Transverse colon (tissue), 4 donors: Measurements from ENCODE around the gene CD226. TPM values are rescaled to one million over a fixed set of nuclear protein-coding genes. Genes with fewer than 3 reads are reported as not detected.

Experiments
- DNase-seq: peaks from one replicate; pipeline ENCODE4 v3.0.0-alpha.2; 2019
- H3K27ac ChIP-seq, 4 donors: fragments of 200-600 bp; sonication (generic); 2 replicates each; pipeline ENCODE4 v1.5.1; 2016 to 2018; ENCODE audit warnings: inconsistent platforms in 4 of 4
- H3K27me3 ChIP-seq: fragments of 200-600 bp; sonication (generic); 2 replicates; pipeline ENCODE4 v1.5.1; 2017; ENCODE audit warnings: inconsistent platforms
- H3K36me3 ChIP-seq, 4 donors: fragments of 200-600 bp; sonication (generic); 2 replicates each; pipeline ENCODE4 v1.5.1; 2017 to 2019; ENCODE audit warnings: inconsistent platforms in 4 of 4
- H3K4me1 ChIP-seq, 4 donors: fragments of 200-600 bp; sonication (generic); 2 replicates each; pipeline ENCODE4 v1.5.1; 2017 to 2020; ENCODE audit warnings: inconsistent platforms in 4 of 4
- H3K4me3 ChIP-seq, 4 donors: fragments of 200-600 bp; sonication (generic); 1 replicate in 1 of 4; 2 replicates in 3 of 4; pipeline versions ENCODE4 v1.5.1 to v1.6.1; 2017 to 2019; ENCODE audit warnings: inconsistent platforms in 4 of 4
- H3K9me3 ChIP-seq, 2 donors: fragments of 200-600 bp; sonication (generic); 2 replicates each; pipeline ENCODE4 v1.5.1; 2017 to 2019; ENCODE audit warnings: inconsistent platforms in 2 of 2
- EP300 ChIP-seq: sonication (generic); formaldehyde crosslinking; IDR thresholded peaks from one replicate; pipeline ENCODE4 v1.6.1; 2017; ENCODE audit warnings: antibody characterized with exemption, low read depth
- POLR2A ChIP-seq: fragments of 450-650 bp; IDR thresholded peaks from one replicate; pipeline ENCODE4 v1.6.1; 2016; ENCODE audit warnings: antibody characterized with exemption, mild to moderate bottlenecking, moderate library complexity
- POLR2AphosphoS5 ChIP-seq, 3 donors: sonication (generic); formaldehyde crosslinking; IDR thresholded peaks; one replicate each; pipeline ENCODE4 v1.6.1; 2016; ENCODE audit warnings: antibody characterized with exemption in 3 of 3
- WGBS, 2 donors: methylation state at CpG; one replicate each; pipeline ENCODE4 v1.1.5; 2018; ENCODE audit warnings: low coverage in 1 of 2; 5-methylcytosine and 5-hydroxymethylcytosine counted together
- in situ Hi-C, 4 donors: fragments of 200-750 bp; cut with MboI; loops; one replicate each; pipeline versions ENCODE4 v1.15.0 to v1.15.1; 2017; ENCODE audit warnings: low sequenced_read_pairs in 3 of 4, low pct_ligation_motif_present in 1 of 4, low pct_unique_long_range_greater_than_20kb in 1 of 4
- intact Hi-C: fragments of 100-400 bp; cut with DNase I; formaldehyde crosslinking; loops from one replicate; pipeline ENCODE4 v1.15.1; 2023; ENCODE audit warnings: low total_unique reads
- total RNA-seq, 4 donors: library from RNA; depleted of rRNA; stranded (reverse); fragments of >200 nt; gene quantifications; one replicate each; pipeline ENCODE4 v1.1.0, GENCODE V29; 2016
- TF ChIP-seq, protein P1 (sequence below), 5 experiments: fragments of 200-600 bp in 3 of 5; fragments of 450-650 bp in 2 of 5; sonication (generic) in 3 of 5; IDR thresholded peaks; 1 replicate in 2 of 5; 2 replicates in 3 of 5; pipeline ENCODE4 v1.5.1; 2016 to 2017; ENCODE audit warnings: antibody characterized with exemption in 5 of 5, inconsistent platforms in 3 of 5, mild to moderate bottlenecking in 2 of 5, moderate library complexity in 1 of 5

The CD226 gene
- total RNA-seq, 4 donors from 2014 or later, result 0.96 to 16.8 (median 4.0) TPM

DNA sequence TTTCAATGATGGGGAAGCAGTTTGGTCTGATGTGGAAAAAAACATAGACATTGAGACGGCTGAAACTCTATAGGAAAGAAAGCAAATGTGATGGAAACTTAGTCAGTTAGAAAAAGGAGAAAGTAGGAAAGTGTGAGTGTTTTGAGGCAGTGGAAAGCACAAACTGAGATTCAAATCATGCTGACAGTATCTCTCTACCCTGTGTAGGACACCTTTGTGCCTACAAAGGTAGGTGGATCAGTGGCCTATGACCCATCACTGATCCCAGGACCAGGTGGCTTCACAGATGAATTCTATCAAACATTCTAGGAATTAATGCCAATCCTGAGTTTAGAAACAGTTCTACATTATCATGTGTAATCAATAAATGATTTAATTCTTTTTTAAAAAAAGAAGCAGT lies 57.1 kb downstream of the CD226 start:
- intact Hi-C loops, result no loop called here
- in situ Hi-C loops, result no loop called here
- H3K27me3 ChIP-seq, result no peaks in the 10 kb centered on the region
- no peaks in the 10 kb centered on the region for H3K4me1 ChIP-seq
- no peak overlapping the region for H3K4me3 ChIP-seq
- WGBS, 2 donors, result 82 to 100% methylated on average over 1 of the region's 1 CpG
- TF ChIP-seq, protein P1, sequence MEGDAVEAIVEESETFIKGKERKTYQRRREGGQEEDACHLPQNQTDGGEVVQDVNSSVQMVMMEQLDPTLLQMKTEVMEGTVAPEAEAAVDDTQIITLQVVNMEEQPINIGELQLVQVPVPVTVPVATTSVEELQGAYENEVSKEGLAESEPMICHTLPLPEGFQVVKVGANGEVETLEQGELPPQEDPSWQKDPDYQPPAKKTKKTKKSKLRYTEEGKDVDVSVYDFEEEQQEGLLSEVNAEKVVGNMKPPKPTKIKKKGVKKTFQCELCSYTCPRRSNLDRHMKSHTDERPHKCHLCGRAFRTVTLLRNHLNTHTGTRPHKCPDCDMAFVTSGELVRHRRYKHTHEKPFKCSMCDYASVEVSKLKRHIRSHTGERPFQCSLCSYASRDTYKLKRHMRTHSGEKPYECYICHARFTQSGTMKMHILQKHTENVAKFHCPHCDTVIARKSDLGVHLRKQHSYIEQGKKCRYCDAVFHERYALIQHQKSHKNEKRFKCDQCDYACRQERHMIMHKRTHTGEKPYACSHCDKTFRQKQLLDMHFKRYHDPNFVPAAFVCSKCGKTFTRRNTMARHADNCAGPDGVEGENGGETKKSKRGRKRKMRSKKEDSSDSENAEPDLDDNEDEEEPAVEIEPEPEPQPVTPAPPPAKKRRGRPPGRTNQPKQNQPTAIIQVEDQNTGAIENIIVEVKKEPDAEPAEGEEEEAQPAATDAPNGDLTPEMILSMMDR (IDR thresholded peaks at IDR 0.05), result no peak
- TF ChIP-seq POLR2A (no peak), EP300 (no peak), POLR2AphosphoS5 (IDR thresholded peaks at IDR 0.05) (no peak)
- no peak for DNase-seq
- no peaks in the 10 kb centered on the region for H3K9me3 ChIP-seq
- no peaks in the 10 kb centered on the region for H3K36me3 ChIP-seq
- H3K27ac ChIP-seq, result no peak overlapping the region

DNA sequence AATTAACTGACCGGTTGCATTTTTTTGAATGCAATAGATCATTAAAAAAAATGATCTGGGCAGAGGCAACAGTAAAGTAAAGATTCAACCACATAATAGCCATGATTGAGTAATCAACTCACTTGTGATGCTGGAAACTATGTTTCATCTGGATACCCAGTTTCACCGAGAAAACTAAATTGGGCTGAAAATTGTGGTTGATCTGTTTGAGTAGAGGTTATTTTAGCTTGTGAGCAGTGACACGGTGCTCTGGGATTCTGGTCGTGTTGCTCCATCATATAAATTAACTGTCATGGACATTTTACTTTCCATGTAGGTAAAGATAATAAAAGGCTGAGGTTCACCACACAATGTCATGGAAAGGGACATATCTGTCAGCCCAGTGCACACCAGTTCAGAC lies 58.7 kb downstream of the CD226 start:
- DNase-seq, result no peak
- Histone ChIP-seq H3K4me3 (no peak overlapping the region), H3K27me3 (no peaks in the 10 kb centered on the region), H3K36me3 (no peaks in the 10 kb centered on the region), H3K27ac (no peak overlapping the region), H3K4me1 (peaks cover 0 to 3% (median 0%) of the 10 kb centered on the region in 4 donors), H3K9me3 (no peaks in the 10 kb centered on the region)
- in situ Hi-C loops (no loop called here), intact Hi-C loops (no loop called here)
- TF ChIP-seq, protein P1 (IDR thresholded peaks at IDR 0.05), result no peak
- TF ChIP-seq EP300, result no peak
- TF ChIP-seq POLR2A, result no peak
- no peak for TF ChIP-seq POLR2AphosphoS5 (IDR thresholded peaks at IDR 0.05)
- WGBS, 2 donors, result 78 to 88% methylated on average over 2 to 4 of the region's 4 CpGs

DNA sequence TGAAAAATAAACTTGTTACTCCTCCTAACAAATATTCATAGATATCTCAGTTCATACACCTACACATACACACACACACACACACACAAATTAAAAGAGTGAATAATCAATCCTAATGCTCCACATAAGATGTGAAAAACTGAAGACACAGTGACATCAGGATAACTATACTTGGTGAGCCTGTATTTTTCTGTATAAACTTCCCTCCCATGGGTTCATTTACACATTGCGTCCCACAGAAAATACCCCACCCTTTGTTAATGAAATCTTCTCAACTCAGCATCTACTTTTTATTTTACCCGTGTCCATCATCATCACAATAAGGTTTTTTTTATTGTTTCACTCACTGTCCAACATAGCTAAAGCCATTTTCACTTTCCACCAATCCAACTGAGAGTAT lies 60.4 kb downstream of the CD226 start:
- no peaks in the 10 kb centered on the region for H3K9me3 ChIP-seq
- no peaks in the 10 kb centered on the region for H3K27me3 ChIP-seq
- intact Hi-C loops, result no loop called here
- TF ChIP-seq POLR2A, result no peak
- TF ChIP-seq POLR2AphosphoS5 (IDR thresholded peaks at IDR 0.05), result no peak
- TF ChIP-seq EP300, result no peak
- TF ChIP-seq, protein P1 (IDR thresholded peaks at IDR 0.05), result no peak
- H3K4me1 ChIP-seq, result peaks cover 0 to 7% (median 0%) of the 10 kb centered on the region in 4 donors
- H3K27ac ChIP-seq, result no peak overlapping the region
- in situ Hi-C loops, result no loop called here
- H3K36me3 ChIP-seq, result no peaks in the 10 kb centered on the region
- no peak overlapping the region for H3K4me3 ChIP-seq
- DNase-seq, result no peak
- 89 to 96% methylated on average over 2 of the region's 2 CpGs for WGBS, 2 donors

DNA sequence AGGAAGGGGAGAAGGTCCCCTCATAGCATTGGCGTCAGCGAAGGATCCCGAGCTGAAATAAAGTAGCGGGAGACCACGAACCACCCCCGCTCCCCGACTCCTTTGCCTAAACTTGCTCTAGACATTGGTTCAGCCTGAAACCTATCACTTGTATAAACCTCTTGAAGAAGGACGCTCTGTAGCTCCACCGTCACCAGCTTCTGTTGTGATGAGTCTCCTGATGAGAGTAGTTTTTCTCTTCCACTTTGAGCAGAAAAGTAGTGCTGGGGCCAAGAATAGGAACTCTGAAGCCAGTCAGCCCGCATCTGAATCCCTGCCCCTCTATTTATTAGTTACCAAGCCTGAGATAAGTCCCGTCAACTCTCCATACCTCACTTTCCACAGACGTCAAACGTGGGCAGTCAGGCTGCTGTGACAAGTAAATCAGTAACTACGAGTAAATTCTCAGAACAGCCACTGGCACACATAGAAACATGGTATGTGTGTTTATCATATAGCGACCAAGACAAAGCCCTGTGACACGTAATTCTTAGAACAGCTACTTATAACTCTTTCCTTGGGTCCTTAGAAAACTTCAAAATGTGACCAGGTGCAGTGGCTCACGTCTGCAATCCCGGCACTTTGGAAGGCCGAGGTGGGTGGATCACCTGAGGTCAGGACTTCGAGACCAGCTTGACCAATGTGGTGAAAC lies 61.7 kb downstream of the CD226 start:
- H3K36me3 ChIP-seq, result no peaks in the 10 kb centered on the region
- TF ChIP-seq POLR2AphosphoS5 (IDR thresholded peaks at IDR 0.05), result no peak
- no peak overlapping the region for H3K4me3 ChIP-seq
- 48 to 68% methylated on average over 10 to 20 of the region's 20 CpGs for WGBS, 2 donors
- no peaks in the 10 kb centered on the region for H3K27me3 ChIP-seq
- DNase-seq, result no peak
- no peak overlapping the region for H3K27ac ChIP-seq
- in situ Hi-C loops, result no loop called here
- H3K4me1 ChIP-seq, result peaks cover 0 to 7% (median 0%) of the 10 kb centered on the region in 4 donors
- intact Hi-C loops, result no loop called here
- no peaks in the 10 kb centered on the region for H3K9me3 ChIP-seq

DNA sequence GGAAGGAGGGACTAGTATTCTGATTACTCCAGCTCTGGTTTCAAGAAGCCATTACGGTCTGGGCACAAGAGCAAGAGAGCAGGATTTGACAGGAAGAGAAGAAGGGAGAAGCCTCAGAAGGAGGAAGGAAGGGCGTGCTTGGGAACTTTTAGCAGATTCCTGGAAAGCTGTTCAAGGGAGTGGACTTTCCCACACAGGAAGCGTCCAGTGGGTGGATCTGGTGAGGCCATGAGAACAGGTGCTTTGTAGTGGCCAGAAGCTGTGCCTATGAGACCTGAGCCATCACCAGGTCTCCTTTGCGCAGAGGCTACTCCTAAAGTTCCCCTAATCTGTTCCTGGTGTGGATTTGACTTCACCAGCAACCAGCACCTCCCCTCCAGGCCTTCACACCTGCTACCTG lies 62.3 kb downstream of the CD226 start:
- no peaks in the 10 kb centered on the region for H3K9me3 ChIP-seq
- peaks cover 0 to 7% (median 0%) of the 10 kb centered on the region in 4 donors for H3K4me1 ChIP-seq
- TF ChIP-seq POLR2AphosphoS5 (IDR thresholded peaks at IDR 0.05), result no peak
- no peak overlapping the region for H3K27ac ChIP-seq
- in situ Hi-C loops, result no loop called here
- H3K4me3 ChIP-seq, result no peak overlapping the region
- intact Hi-C loops, result no loop called here
- H3K27me3 ChIP-seq, result no peaks in the 10 kb centered on the region
- H3K36me3 ChIP-seq, result no peaks in the 10 kb centered on the region
- DNase-seq, result no peak
- WGBS, 2 donors, result 88 to 91% methylated on average over 1 to 4 of the region's 4 CpGs
